GM19397 (cell line): ENCODE results near the gene MOB3A.
"Not testable (repeated sequence)": the region's sequence is repeated elsewhere in the genome, so short reads cannot be mapped to it uniquely, and the experiment has no call there.

ENCODE experiments used
- ATAC-seq: cut with Tn5 transposase; IDR thresholded peaks from one replicate; pipeline ENCODE4 v1.9.1; 2021; ENCODE audit warnings: mild to moderate bottlenecking, moderate library complexity; ENCODE audit not compliant: unreplicated experiment

MOB3A gene

GRCh38 chr19:2096034-2096479 is at the start of gene MOB3A:
Gene MOB3A (minus strand): TSS chr19:2096326. CDS start chr19:2078560, 17,766 bp downstream.
- ATAC-seq, result peak; percentile 42

DNA sequence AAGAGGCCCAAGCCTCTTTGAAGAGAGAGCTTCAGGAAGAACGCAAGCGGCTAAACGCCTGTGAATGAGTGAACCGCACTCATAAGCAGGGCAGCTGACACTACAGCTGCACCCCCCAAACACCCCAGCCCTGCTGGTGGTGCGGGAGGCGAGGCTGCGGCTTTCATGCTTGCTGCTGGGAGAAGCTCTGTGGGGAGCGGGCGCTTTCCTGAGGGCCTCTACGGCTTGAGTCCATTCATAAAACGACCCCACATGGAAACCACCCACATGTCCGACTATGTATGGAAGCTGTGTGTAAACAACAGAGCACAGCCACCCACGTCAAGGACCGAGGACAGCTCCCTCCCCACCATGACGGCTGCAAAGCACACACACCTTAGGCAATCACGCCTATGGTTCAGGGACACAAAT is 49.7 kb upstream of the MOB3A start:
- no peak for ATAC-seq

- no peak for ATAC-seq
Measured at GRCh38 chr19:2144190-2144589, 48.1 kb upstream of the MOB3A start.

DNA sequence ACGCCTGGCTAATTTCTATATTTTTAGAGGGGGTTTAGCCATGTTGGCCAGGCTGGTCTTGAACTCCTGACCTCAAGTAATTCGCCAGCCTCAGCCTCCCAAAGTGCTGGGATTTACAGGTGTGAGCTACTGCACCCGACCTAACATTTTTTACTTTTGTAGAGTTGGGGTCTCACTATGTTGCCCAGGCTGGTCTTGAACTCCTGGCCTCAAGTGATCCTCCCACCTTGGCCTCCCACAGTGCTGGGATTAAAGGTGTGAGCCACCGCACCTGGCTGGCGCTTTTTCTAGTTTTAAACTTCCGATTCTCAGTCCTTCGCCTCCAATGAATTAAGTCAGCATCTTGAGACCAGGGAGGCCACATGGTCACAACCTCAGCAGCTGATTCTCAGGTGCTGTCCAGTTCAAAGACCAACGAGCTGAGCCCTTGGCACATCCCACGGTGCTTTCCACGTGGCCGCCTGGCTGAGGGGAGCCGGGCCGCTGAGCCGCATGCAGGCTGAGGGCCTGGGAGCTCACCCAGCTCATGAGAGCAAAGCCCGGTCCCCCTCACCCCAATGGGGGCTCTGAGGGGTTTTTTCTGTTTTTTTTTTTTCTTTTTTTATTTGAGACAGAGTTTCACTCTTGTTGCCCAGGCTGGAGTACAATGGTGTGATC is 46.2 kb upstream of the MOB3A start:
- ATAC-seq, result no peak

- ATAC-seq, result no peak
Measured at GRCh38 chr19:2140138-2140569, 44.0 kb upstream of the MOB3A start.

GRCh38 chr19:2139385-2140137 is 43.4 kb upstream of the MOB3A start:
- ATAC-seq, result no peak

GRCh38 chr19:2138061-2138728 is 42.1 kb upstream of the MOB3A start:
- ATAC-seq, result no peak

DNA sequence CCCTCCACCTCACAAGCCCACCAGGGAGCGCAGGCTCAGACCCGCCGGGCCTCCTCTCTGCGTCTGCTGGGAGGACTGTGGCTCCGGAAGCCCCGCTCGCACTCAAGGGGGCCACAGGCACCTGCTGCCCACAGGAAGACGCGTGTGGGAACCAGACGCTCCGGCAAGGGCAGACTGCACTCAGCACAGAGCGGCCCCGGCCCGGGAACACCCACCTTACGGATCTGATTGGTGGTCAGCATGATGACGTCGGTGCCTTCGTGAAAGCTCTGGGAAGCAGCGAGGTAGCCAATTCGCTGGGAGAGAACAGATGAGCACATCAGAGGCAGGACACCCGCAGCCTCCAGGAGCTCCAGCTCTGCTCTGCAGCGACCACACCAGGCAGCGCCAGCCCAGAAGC is 40.7 kb upstream of the MOB3A start:
- ATAC-seq, result no peak

DNA sequence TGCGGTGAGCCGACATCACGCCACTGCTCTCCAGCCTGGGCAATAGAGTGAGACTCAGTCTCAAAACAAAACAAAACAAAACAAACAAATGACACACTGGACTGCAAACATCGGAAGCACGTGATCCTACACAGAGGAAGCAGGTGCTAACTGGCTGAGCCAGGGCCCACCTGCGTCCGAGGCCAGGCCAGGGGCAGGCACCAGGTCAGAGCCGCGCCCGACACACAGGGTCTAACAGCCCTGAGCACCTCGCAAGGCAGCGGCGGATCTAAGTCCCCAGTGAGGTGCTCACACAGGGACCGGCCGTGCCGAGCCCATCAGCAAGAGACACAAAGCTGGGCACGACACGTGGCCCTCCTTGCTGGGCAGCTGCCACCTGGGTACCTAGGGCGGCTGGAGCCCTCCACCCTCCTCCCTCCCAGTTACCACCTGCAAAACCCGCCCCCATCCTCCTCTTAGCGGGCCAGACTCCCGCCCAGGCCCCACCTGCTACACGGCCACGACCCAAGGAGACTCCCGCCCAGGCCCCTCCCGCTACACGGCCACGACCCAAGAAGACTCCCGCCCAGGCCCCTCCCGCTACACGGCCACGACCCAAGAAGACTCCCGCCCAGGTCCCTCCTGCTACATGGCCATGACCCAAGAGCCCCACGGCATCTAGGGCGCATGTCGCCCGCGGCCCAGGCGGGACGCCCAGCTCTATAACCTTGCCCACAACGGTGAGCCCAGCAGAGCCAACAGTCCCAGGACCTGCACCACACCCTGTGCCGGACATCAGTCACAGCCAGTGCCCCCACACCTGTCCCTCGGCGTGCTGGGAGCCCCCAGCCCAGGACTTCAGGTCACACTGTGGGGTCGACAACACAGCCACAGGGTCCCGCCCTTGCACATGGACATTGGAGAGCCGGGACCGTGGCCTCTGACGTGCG is 39.6 kb upstream of the MOB3A start:
- no peak for ATAC-seq

GRCh38 chr19:2132731-2133490 is 36.8 kb upstream of the MOB3A start:
- ATAC-seq, result no peak

- ATAC-seq, result no peak
Measured at GRCh38 chr19:2132191-2132590, 36.1 kb upstream of the MOB3A start.

GRCh38 chr19:2131012-2131975 is 35.2 kb upstream of the MOB3A start:
- ATAC-seq, result not testable (repeated sequence)

GRCh38 chr19:2129892-2130770 is 34.0 kb upstream of the MOB3A start:
- ATAC-seq, result no peak

- ATAC-seq, result no peak
Measured at GRCh38 chr19:2129486-2129885, 33.4 kb upstream of the MOB3A start.

GRCh38 chr19:2129022-2129421 is 32.9 kb upstream of the MOB3A start:
- ATAC-seq, result no peak

DNA sequence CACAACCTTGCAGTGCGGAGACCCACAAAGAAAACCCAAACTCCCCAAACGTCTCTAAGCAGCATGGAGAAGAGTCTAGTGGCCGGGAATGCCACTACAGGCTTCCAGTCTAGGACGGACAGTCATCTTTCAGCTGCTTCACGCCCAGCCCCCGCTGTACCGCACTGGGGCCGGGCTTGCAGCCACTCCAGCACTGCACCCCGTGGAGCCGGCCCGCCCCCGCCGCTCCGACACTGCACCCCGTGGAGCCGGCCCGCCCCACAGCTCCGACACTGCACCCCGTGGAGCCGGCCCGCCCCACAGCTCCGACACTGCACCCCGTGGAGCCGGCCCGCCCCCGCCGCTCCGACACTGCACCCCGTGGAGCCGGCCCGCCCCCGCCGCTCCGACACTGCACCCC is 32.1 kb upstream of the MOB3A start:
- ATAC-seq, result not testable (repeated sequence)

DNA sequence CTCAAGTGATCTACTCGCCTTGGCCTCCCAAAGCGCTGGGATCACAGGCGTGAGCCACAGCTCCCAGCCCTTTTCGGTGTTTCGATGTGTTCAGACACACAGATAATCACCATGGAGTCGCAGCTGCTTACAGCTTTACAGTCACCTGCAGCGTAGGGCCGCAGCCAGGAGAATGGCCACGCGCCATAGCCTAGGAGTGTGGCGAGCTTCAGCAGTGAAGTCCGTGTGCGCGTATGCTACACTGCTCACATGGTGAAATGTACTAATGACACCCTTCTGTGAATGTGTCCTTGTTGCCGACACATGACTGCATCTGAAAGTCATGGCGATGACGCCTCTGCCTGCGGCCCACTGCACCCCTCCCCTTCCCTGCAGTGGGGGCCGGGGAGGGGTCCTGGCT is 31.6 kb upstream of the MOB3A start:
- no peak for ATAC-seq
